HG03565 (cell line): ENCODE data around the gene APLP2.

Experiments
- ATAC-seq: cut with Tn5 transposase; IDR thresholded peaks from one replicate; pipeline ENCODE4 v1.9.1; 2021; ENCODE audit warnings: mild to moderate bottlenecking, moderate library complexity; ENCODE audit not compliant: unreplicated experiment

APLP2 gene

GRCh38 chr11:130054966-130055365 lies 14.7 kb upstream of the APLP2 start:
- ATAC-seq = no peak

- ATAC-seq = no peak
These were observed 14.1 kb upstream of the APLP2 start for GRCh38 chr11:130055617-130056016.

GRCh38 chr11:130061017-130061416 lies 8.7 kb upstream of the APLP2 start:
- ATAC-seq = no peak

GRCh38 chr11:130062026-130062425 lies 7.7 kb upstream of the APLP2 start:
- no peak for ATAC-seq

GRCh38 chr11:130063451-130063850 lies 6.2 kb upstream of the APLP2 start:
- no peak for ATAC-seq

GRCh38 chr11:130064596-130064995 lies 5.1 kb upstream of the APLP2 start:
- no peak for ATAC-seq

- no peak for ATAC-seq
These were observed 3.4 kb upstream of the APLP2 start for GRCh38 chr11:130066338-130066737.

- ATAC-seq = no peak
These were observed 1.1 kb upstream of the APLP2 start for GRCh38 chr11:130068546-130068985.

GRCh38 chr11:130068986-130069658 lies 572 bp upstream of the APLP2 start:
- ATAC-seq = peak; percentile 23

GRCh38 chr11:130070109-130070845 lies 583 bp downstream of the APLP2 start:
- peak; percentile 21 for ATAC-seq

- ATAC-seq = no peak
These were observed 1.1 kb downstream of the APLP2 start for GRCh38 chr11:130070846-130071200.

GRCh38 chr11:130071211-130071712 lies 1.6 kb downstream of the APLP2 start:
- no peak for ATAC-seq

GRCh38 chr11:130074736-130075135 lies 5.0 kb downstream of the APLP2 start:
- ATAC-seq = no peak

- ATAC-seq = no peak
These were observed 7.2 kb downstream of the APLP2 start for GRCh38 chr11:130076778-130077481.

- no peak for ATAC-seq
These were observed 8.0 kb downstream of the APLP2 start for GRCh38 chr11:130077671-130078070.

- no peak for ATAC-seq
These were observed 8.4 kb downstream of the APLP2 start for GRCh38 chr11:130078080-130078479.

GRCh38 chr11:130085671-130086290 lies 16.1 kb downstream of the APLP2 start:
- ATAC-seq = no peak

- no peak for ATAC-seq
These were observed 17.0 kb downstream of the APLP2 start for GRCh38 chr11:130086669-130087068.

- ATAC-seq = no peak
These were observed 17.7 kb downstream of the APLP2 start for GRCh38 chr11:130087294-130087926.

- no peak for ATAC-seq
These were observed 18.5 kb downstream of the APLP2 start for GRCh38 chr11:130088217-130088616.
